Keratinocyte (primary cell): Measurements from ENCODE around the gene FZR1.

Experiments
- CTCF ChIP-seq, 3 experiments: IDR thresholded peaks in 1 of 3; conservative IDR thresholded peaks in 1 of 3; optimal IDR thresholded peaks in 1 of 3; 2 replicates in 2 of 3; 3 replicates in 1 of 3; pipeline versions ENCODE3 to v1.5.1; 2011; ENCODE audit warnings: low read length in 3 of 3, mild to moderate bottlenecking in 3 of 3, moderate library complexity in 2 of 3, control low read depth in 1 of 3, inconsistent platforms in 1 of 3; ENCODE audit not compliant: insufficient read depth in 2 of 3; ENCODE audit errors: extremely low read depth in 1 of 3
- EZH2 ChIP-seq: IDR thresholded peaks from one replicate; pipeline ENCODE4 v1.6.1; 2012; ENCODE audit warnings: inconsistent platforms, mild to moderate bottlenecking, low read length, moderate library complexity

DNA sequence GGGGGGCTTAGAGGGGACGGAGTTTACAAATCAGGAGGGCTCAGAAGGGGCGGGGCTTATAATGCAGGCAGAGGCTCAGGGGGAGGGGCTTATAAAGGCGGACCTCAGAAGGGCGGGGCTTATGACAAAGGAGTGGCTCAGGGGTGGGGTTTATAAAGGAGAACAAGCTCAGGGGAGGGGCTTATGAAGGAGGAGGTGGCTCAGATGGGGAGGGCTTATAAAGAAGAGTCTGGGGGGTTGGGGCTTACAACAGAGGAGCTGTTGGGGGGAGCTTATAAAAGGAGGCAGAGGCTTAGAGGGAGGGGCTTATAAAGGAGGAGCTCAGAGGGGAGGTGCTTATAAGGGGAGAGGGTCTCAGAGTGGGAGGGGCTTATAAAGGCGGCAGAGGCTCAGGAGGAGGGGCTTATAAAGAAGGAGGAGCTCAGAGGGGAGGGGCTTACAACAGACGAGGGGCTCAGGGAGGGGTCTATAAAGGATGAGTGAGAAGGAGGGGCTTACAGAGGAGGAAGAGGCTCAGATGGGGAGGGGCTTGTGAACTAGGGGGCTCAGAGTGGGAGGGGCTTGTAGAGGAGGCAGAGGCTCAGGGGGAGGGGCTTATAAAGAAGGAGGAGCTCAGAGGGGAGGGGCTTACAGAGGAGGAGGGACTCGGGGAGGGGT lies 26.8 kb upstream of the FZR1 start:
- no peak for TF ChIP-seq CTCF (optimal IDR thresholded peaks at IDR 0.05 in 1 of 3, IDR thresholded peaks at IDR 0.05 in 1 of 3, conservative IDR thresholded peaks at IDR 0.05 in 1 of 3; ENCODE audit: extremely low read depth in 1 of 3, insufficient read depth in 2 of 3, low read length in 3 of 3)
- no peak for TF ChIP-seq EZH2
